ENCODE measurements around the gene FHL1. TPM values are rescaled to one million over a fixed set of nuclear protein-coding genes. Genes with fewer than 3 reads are reported as not detected.

FHL1 gene
- total RNA-seq, 4 donors from 2014 or later = 361 to 3,943 (median 1,771) TPM

- TF ChIP-seq CTCF (IDR thresholded peaks at IDR 0.05) = no peak
- no peak for DNase-seq (ENCODE audit: low spot score)
- ATAC-seq (ENCODE audit: low FRiP score) = peak; percentile 83
Measured at GRCh38 chrX:136115126-136115903, 32.0 kb upstream of the FHL1 start.

GRCh38 chrX:136115904-136116297, 31.4 kb upstream of the FHL1 start:
- TF ChIP-seq CTCF (IDR thresholded peaks at IDR 0.05) = no peak
- ATAC-seq (ENCODE audit: low FRiP score) (no peak), DNase-seq (ENCODE audit: low spot score) (no peak)

GRCh38 chrX:136121788-136122187, 25.5 kb upstream of the FHL1 start:
- ATAC-seq (ENCODE audit: low FRiP score) = no peak
- no peak for TF ChIP-seq CTCF (IDR thresholded peaks at IDR 0.05)
- no peak for DNase-seq (ENCODE audit: low spot score)

GRCh38 chrX:136122207-136122606, 25.1 kb upstream of the FHL1 start:
- no peak for ATAC-seq (ENCODE audit: low FRiP score)
- no peak for DNase-seq (ENCODE audit: low spot score)
- no peak for TF ChIP-seq CTCF (IDR thresholded peaks at IDR 0.05)

- no peak for TF ChIP-seq CTCF (IDR thresholded peaks at IDR 0.05)
- DNase-seq (ENCODE audit: low spot score) (no peak), ATAC-seq (ENCODE audit: low FRiP score) (no peak)
Measured at GRCh38 chrX:136125106-136125505, 22.2 kb upstream of the FHL1 start.

GRCh38 chrX:136126371-136126770, 21.0 kb upstream of the FHL1 start:
- TF ChIP-seq CTCF (IDR thresholded peaks at IDR 0.05) = no peak
- ATAC-seq (ENCODE audit: low FRiP score) = no peak
- no peak for DNase-seq (ENCODE audit: low spot score)

GRCh38 chrX:136126872-136127406, 20.4 kb upstream of the FHL1 start:
- no peak for DNase-seq (ENCODE audit: low spot score)
- peak; percentile 83 for ATAC-seq (ENCODE audit: low FRiP score)
- no peak for TF ChIP-seq CTCF (IDR thresholded peaks at IDR 0.05)
